GM19035 (cell line): ENCODE measurements around the gene PRM2.
A peak's percentile ranks its signal among the peaks of the same experiment; 100 is the strongest.

ENCODE experiments used
- ATAC-seq: cut with Tn5 transposase; IDR thresholded peaks from one replicate; pipeline ENCODE4 v1.9.1; 2021; ENCODE audit not compliant: unreplicated experiment

Gene PRM2

DNA sequence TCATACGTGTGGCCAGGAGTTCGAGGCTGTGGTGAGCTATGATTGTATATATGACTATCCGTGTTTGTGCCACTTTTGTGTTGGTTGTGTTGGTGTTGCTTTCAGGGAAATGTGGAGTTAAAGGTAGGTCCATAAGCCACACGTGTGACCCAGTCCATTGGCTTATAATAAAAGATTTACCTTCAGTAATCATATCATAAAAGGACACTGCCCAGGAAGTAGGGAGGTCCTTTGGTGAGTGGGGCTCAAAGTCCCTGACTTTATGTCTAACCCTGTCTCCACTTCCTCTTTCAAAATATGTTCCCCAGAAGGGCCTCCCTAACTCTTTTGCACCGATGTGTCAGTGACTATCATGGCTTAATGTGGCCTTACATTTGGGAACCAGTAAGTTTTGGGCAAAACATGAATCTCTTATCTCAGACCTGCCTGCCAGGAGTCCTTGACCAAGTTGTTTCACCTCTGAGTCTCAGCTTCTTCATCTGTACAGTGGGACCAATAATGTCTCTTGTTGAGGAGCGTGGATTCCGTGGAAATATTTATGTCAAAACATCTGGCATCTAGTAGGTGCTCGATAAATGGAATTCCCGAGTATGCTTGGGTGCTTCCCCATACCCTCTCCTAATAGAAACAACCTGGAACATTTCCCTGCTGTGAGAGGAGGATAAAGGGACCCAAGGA lies 12.0 kb downstream of the PRM2 start:
- ATAC-seq = no peak

- ATAC-seq = no peak
These were observed 12.5 kb downstream of the PRM2 start for GRCh38 chr16:11263737-11264136.

DNA sequence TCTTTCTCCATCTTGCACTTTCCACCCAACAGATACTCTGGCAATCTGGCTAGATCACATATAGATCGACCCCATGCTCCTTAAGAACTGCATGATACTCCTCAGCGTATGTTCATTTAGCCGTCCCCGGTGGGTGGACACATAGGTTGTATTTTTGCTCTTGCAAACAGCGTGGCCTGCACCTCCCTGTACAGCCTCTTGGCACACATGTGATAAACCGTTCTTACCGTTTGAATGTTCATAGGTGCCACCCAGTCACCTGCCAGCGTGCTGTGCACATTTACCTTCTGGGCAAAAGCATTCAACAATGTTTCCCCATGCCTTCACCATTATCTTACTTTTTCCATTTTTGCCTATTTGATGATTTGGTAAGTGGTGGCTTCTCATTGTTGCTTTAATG lies 13.4 kb downstream of the PRM2 start:
- ATAC-seq = no peak

DNA sequence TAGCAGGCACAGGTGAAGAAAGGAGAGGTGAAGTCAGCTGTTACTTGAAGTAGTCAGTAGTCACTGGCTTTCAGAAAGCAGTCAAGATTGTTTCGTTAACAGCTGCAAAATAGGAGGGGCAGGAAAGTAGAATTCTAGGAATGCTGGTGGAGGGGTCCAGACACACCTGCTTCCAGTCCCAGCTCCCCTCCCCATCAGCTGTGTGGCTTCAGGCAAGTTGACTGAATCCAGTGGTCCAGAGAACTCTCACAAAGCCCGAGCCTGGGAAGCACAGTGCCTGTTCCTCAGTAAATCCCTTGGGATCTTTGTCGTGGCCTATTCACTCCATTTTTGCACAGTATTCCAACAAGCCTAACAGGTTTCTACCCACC lies 15.7 kb downstream of the PRM2 start:
- ATAC-seq = no peak

DNA sequence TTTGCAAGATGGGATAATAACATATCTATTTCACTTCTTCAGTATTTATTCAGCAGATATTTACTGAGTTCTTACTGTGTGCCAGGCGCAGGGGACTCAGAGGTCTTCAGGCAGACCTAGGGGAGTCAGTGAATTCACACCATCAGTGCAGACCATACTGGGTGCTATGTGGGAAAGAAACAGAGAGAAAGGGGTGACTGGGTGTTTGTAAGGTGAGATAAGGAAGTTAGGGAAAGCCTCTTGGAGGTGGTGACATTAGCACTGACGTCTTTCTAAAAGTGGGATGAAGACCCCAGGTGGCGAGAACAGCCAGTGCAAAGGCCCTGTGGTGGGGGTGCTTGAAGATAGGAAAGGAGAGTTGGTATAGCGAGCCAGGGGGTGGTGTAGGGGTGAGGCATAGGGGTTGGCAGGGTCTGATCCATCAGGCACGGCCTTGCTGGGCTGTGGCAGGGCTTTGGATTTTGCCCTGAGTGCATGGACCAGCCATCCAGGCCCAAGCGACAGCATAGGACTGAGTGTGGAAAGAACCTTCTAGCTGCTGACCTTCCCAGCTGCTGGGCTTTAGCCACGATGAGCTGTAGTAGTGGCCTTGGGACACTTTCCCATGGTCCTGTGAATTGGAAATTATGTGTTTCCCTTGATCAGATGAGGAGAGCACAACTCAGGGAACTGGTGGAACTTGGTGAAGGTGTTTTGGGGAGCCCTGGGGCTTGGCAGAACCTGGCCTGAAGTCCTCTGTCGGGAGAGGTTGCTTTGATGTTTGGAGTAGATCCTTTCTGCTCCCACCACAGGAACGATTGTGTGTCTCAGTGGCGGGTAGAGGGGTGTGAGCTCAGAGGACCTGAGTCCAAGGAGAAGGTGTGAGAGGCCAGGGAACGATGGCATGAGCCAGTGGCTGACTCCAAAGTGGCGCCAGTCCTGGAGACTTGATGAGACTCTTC lies 16.4 kb downstream of the PRM2 start:
- no peak for ATAC-seq

DNA sequence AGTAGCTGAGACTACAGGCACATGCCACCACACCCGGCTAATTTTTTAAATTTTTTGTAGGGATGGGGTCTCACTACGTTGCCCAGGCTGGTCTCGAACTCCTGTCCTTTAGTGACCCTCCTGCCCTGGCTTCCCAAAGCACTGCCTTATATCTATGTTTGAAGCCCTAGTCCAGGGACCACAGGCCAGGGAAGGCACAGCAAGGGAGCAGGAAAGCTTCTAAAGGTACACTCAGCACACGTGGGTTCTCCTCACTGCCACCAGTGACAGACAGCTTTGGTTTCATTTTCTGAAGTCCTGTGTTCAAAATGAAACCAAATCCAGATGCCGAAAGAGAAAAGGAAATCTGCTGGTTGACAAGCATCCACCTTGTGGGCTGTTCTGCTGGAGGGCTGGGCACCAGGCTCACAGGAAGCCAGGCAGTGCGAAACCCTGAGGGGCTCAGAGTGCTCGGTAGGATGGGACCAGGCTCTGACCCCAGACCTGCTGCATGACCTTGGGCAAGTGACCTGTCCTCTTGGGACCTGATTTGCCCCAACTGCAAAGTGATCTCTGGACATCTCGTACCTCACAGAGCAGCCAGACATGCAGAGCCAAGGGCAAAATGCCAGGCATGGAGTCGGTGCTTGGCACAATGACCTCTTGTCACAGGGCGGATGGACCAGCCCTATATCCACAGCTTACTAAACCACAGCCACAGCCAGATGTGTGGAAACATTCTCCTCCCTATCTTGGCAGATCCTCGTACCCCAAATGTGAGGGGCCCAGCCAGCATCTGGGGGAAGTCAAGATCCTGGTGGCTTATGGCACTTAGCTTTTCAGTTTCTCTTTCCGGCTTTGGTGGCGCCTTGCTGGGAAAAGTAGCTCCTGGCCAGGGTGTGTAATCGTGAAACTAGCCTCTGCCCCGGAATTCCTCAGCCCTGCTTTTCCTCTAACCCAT lies 17.5 kb downstream of the PRM2 start:
- ATAC-seq = no peak

GRCh38 chr16:11257131-11257938 lies 18.9 kb downstream of the PRM2 start:
- ATAC-seq = no peak

- ATAC-seq = no peak
These were observed 19.6 kb downstream of the PRM2 start for GRCh38 chr16:11256661-11257130.

- peak; percentile 63 for ATAC-seq
These were observed 20.3 kb downstream of the PRM2 start, which contains the start of gene SOCS1 for GRCh38 chr16:11255737-11256660. Gene SOCS1 (minus strand): TSS chr16:11256204. CDS start chr16:11255478, 726 bp downstream.

DNA sequence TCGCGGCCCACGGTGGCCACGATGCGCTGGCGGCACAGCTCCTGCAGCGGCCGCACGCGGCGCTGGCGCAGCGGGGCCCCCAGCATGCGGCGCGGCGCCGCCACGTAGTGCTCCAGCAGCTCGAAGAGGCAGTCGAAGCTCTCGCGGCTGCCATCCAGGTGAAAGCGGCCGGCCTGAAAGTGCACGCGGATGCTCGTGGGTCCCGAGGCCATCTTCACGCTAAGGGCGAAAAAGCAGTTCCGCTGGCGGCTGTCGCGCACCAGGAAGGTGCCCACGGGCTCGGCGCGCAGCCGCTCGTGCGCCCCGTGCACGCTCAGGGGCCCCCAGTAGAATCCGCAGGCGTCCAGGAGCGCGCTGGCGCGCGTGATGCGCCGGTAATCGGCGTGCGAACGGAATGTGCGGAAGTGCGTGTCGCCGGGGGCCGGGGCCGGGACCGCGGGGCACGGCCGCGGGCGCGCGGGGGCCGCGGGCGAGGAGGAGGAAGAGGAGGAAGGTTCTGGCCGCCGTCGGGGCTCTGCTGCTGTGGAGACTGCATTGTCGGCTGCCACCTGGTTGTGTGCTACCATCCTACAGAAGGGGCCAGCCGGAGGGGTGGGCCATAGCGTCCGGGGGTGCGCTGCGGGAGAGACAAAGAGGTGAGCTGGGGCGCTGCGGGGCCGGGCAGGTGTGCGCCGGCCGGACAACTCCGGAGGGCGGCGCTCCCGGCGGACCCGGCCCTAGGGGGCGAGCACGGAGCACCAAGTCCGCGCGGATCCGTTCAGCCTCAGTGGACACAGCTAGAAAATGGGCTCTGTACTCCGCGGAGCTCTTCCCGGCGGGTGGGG lies 21.2 kb downstream of the PRM2 start:
- ATAC-seq = peak; percentile 3

- ATAC-seq = no peak
These were observed 22.0 kb downstream of the PRM2 start for GRCh38 chr16:11253995-11254912.

GRCh38 chr16:11253009-11253994 lies 23.0 kb downstream of the PRM2 start:
- no peak for ATAC-seq

DNA sequence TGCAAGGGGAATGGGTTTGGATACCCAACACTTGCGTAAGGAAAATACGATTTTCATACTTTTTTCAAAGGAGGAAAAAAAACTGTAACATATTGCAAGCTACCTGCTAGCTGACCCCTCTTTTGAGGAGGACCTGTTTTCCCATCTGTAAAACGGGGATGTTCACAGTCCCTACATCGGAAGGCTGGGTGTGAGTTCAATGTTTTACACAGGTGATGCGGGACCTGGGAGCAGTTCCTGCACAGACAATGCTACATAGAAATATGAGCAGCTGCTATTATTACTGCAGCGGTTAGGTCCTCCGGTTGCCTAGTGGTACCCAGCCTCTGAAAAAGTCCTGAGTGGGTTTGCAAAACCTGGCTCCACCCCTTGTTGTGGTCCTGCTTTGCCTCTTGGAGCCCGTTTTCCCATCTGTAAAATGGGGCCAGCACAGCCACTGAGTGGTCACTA lies 23.8 kb downstream of the PRM2 start:
- ATAC-seq = no peak

GRCh38 chr16:11251525-11252481 lies 24.5 kb downstream of the PRM2 start:
- no peak for ATAC-seq
